ENCODE data around the gene DNMT3L.

- no peak for TF ChIP-seq CTCF (IDR thresholded peaks at IDR 0.05)
- TF ChIP-seq POLR2AphosphoS5 (IDR thresholded peaks at IDR 0.05) = no peak
- TF ChIP-seq EP300 (IDR thresholded peaks at IDR 0.05) = no peak
Measured at GRCh38 chr21:44279354-44280260, 17.9 kb upstream of the DNMT3L start.
